HEK293T (cell line): ENCODE data around the gene CNKSR1.
A peak's percentile ranks its signal among the peaks of the same experiment; 100 is the strongest.

Experiments used
- CTCF ChIA-PET: fragments of 350-600 bp; formaldehyde crosslinking; extraction: SDS; loops from one replicate; lab custom pipeline; 2021; ENCODE audit warnings: antibody characterized with exemption, inconsistent platforms; lab: Yijun Ruan, JAX
- POLR2A ChIA-PET: fragments of 350-600 bp; formaldehyde crosslinking; extraction: SDS; loops from one replicate; lab custom pipeline; 2020; ENCODE audit warnings: antibody characterized with exemption, inconsistent platforms; lab: Yijun Ruan, JAX
- DNase-seq: peaks from one replicate; pipeline ENCODE4 v3.0.0; 2012; ENCODE audit warnings: mixed read lengths; ENCODE audit errors: extremely low spot score
- ARNT ChIP-seq: fragments of 450-650 bp; IDR thresholded peaks from 2 replicates; pipeline ENCODE4 v1.6.1; 2017; ENCODE audit warnings: mild to moderate bottlenecking
- BHLHE40 ChIP-seq: fragments of 450-650 bp; IDR thresholded peaks from 2 replicates; pipeline ENCODE4 v1.6.1; 2016; ENCODE audit warnings: mild to moderate bottlenecking, moderate library complexity, borderline replicate concordance
- CTBP1 ChIP-seq: fragments of 450-650 bp; IDR thresholded peaks from 2 replicates; pipeline ENCODE4 v1.6.1; 2016; ENCODE audit warnings: borderline replicate concordance
- ELF4 ChIP-seq: fragments of 450-650 bp; IDR thresholded peaks from 2 replicates; pipeline ENCODE4 v1.6.1; 2017; ENCODE audit warnings: antibody characterized with exemption
- FOXA1 ChIP-seq: fragments of 450-650 bp; IDR thresholded peaks from 2 replicates; pipeline ENCODE4 v1.6.1; 2016; ENCODE audit warnings: mild to moderate bottlenecking
- FOXK2 ChIP-seq: fragments of 450-650 bp; IDR thresholded peaks from 2 replicates; pipeline ENCODE4 v1.6.1; 2016; ENCODE audit warnings: mild to moderate bottlenecking
- FOXM1 ChIP-seq: fragments of 450-650 bp; IDR thresholded peaks from 2 replicates; pipeline ENCODE4 v1.6.1; 2017; ENCODE audit warnings: mild to moderate bottlenecking, borderline replicate concordance
- HDGF ChIP-seq: fragments of 450-650 bp; IDR thresholded peaks from 2 replicates; pipeline ENCODE4 v1.6.1; 2017; ENCODE audit warnings: antibody characterized with exemption, borderline replicate concordance
- L3MBTL2 ChIP-seq: fragments of 450-650 bp; conservative IDR thresholded peaks from 2 replicates; pipeline ENCODE4 v1.6.1; 2016; ENCODE audit warnings: mild to moderate bottlenecking
- LEF1 ChIP-seq: fragments of 450-650 bp; IDR thresholded peaks from 2 replicates; pipeline ENCODE4 v1.6.1; 2017; ENCODE audit warnings: mild to moderate bottlenecking, borderline replicate concordance
- NFRKB ChIP-seq: fragments of 450-650 bp; IDR thresholded peaks from 2 replicates; pipeline ENCODE4 v1.6.1; 2016; ENCODE audit warnings: mild to moderate bottlenecking, moderate library complexity
- SP1 ChIP-seq: fragments of 450-650 bp; IDR thresholded peaks from 2 replicates; pipeline ENCODE4 v1.6.1; 2017
- SUZ12 ChIP-seq: fragments of 450-650 bp; IDR thresholded peaks from 2 replicates; pipeline ENCODE4 v1.6.1; 2016; ENCODE audit warnings: mild to moderate bottlenecking
- TARDBP ChIP-seq: fragments of 450-650 bp; IDR thresholded peaks from 2 replicates; pipeline ENCODE4 v1.6.1; 2016
- ZNF384 ChIP-seq: fragments of 450-650 bp; IDR thresholded peaks from 2 replicates; pipeline ENCODE4 v1.6.1; 2016
- TF ChIP-seq, protein P1 (sequence below): fragments of 450-650 bp; IDR thresholded peaks from 2 replicates; pipeline ENCODE4 v1.6.1; 2016

The CNKSR1 gene

DNA sequence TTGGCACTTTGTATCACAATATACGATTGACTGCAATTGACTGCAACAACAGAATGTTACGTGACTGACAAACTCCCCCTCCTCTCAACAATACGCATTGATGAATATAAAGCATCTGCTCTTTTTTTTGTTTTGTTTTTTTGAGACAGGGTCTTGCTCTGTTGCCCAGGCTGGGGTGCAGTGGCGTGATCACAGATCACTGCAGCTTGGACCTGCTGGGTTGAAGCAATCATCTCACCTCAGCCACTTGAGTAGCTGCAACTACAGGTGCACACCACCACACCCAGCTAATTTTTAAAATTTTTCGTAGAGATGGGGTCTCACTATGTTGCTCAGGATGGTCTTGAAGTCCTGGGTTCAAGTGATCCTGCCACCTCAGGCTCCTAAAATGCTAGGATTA, 35.4 kb downstream of the CNKSR1 start:
- ChIA-PET POLR2A (interaction anchor here (1.3 kb wide), 1 partner anchor 43 kb away, joined by 4 read pairs; the partner anchor contains the start of gene ZNF593), CTCF (interaction anchor here (1.0 to 2.7 kb wide), 2 partner anchors 9 to 21 kb away, joined by 3 to 12 read pairs; partner anchors contain the start of gene CEP85)
- TF ChIP-seq SP1 (no peak), SUZ12 (no peak), ZNF384 (no peak), ELF4 (no peak), BHLHE40 (no peak), FOXA1 (no peak), L3MBTL2 (no peak), HDGF (no peak), TARDBP (no peak)
- TF ChIP-seq, protein P1, sequence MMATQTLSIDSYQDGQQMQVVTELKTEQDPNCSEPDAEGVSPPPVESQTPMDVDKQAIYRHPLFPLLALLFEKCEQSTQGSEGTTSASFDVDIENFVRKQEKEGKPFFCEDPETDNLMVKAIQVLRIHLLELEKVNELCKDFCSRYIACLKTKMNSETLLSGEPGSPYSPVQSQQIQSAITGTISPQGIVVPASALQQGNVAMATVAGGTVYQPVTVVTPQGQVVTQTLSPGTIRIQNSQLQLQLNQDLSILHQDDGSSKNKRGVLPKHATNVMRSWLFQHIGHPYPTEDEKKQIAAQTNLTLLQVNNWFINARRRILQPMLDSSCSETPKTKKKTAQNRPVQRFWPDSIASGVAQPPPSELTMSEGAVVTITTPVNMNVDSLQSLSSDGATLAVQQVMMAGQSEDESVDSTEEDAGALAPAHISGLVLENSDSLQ = no peak

DNA sequence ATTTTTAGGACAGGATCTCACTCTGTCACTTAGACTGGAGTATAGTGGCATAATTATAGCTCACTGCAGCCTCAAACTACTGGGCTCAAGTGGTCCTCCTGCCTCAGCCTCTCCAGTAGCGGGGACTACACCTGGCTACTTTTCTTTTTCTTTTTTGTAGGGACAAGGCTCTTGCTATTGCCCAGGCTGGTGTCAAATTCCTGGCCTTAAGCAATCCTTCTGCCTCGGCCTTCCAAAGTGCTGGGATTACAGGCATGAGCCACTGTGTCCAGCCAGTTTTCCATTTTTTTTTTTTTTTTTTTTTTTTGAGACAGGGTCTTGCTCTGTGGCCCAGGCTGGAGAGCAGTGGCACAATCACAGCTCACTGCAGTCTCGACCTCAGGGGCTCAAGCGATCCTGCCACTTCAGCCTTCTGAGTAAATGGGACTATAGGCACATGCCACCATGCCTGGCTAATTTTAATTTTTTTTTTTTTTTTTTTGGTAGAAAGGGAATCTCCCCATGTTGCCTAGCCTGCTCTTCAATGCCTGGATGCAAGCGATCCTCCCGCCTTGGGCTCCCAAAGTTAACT, 36.1 kb downstream of the CNKSR1 start:
- DNase-seq = no peak
- ChIA-PET CTCF (interaction anchor here (1.0 kb wide), 1 partner anchor 10 kb away, joined by 3 read pairs; no protein-coding TSS in a partner anchor), POLR2A (no interaction called here)
- TF ChIP-seq ZNF384 = peak; percentile 50
- TF ChIP-seq, protein P1 = no peak
- TF ChIP-seq SUZ12 = no peak
- TF ChIP-seq LEF1 = no peak
- no peak for TF ChIP-seq HDGF

More for the DNA sequence above, 35.4 kb downstream of the CNKSR1 start:
- no peak for DNase-seq

DNA sequence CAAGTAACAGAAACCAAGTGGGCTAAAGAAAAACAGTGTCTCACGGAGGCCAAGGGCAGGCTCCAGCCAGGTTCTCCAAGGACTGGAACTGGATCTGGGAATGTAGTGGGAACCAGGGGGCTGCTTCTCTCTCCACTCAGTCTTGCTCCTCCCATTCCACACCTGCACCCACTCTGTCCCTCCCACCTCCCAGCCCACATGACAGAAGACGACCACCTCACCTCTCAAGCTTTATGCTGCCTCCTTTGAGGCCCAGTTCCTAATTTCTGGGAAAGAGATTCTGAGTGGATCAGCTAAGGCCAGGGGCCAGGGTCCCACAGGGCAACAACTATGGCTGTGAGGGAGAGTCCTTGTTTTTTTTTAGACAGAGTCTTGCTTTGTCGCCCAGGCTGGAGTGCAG, 38.0 kb downstream of the CNKSR1 start:
- POLR2A ChIA-PET = no interaction called here
- DNase-seq = no peak
- CTCF ChIA-PET = interaction anchor here (0.7 kb wide), 1 partner anchor 227 kb away, joined by 3 read pairs; no protein-coding TSS in a partner anchor
- TF ChIP-seq FOXK2 (no peak), SUZ12 (no peak), CTBP1 (no peak), HDGF (no peak), BHLHE40 (no peak), L3MBTL2 (no peak), TARDBP (no peak), ARNT (no peak), LEF1 (no peak), ZNF384 (no peak), ELF4 (no peak), NFRKB (no peak), SP1 (no peak)

DNA sequence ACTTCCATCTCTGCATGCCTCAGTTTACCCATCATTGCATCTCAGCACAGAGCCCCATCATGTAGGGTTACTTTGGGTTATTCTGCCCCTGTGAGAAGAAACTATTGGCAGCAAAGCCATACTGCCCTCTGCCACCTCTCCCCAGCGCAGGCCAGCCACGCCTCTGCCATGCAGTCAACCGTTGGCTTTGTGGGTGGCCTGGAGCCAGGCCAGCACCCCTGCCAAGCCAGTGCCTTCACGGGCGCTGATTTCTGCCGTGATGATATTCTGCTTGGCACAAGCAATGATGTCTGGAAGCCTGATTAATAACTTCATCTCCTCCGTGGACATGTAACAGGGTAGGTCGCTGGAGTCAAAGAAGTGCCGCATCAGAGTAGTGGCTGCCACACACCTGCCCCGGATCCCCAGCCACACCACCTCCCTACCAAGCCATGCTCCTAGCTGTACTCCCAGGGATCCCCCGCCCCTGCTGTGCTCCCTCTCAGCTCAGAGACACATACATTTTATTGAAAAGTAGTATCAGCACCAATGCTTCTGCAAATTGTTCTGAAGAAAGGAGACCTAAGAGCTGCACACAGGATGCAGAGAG, 41.7 kb downstream of the CNKSR1 start:
- DNase-seq = no peak
- no peak for TF ChIP-seq SUZ12
- no peak for TF ChIP-seq TARDBP
- no peak for TF ChIP-seq HDGF
- no peak for TF ChIP-seq CTBP1
- TF ChIP-seq FOXA1 = no peak
- ChIA-PET CTCF (interaction anchor here (2.7 kb wide), 1 partner anchor 15 kb away, joined by 15 read pairs; the partner anchor contains the start of gene CEP85), POLR2A (no interaction called here)

DNA sequence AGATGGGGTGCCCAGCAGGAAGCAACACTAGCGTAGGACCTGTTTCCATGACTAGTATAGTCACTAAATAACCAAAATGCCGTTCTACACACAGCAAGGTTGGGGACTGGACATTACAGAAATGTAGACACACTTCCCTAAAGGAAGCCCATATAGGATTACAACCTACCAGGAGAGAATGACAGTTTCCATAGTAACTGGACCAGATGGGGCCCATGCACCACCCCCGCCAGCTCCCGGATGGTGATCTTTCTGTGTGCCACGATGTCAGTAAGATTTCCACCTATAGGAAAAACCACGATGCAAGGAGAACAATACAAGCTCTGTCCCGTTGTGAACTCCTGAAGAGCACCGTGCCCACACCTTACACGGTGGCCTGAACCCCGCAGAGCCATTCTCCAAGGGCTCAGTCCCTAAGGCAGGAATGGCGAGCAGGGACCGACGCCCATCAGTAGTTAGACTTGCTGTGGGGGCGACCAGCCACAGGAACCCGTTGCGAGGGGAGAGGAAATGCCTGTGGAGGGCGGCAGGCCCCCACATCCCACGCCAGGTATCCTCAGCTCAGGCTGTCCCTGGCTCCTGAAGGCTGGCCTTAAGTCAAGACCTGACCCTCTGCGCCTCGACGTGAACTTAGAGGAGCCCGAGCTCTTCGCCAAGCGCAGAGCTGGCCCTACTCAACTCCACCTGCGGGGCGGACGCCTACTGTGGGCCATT, 43.1 kb downstream of the CNKSR1 start:
- POLR2A ChIA-PET = interaction anchor here (0.9 to 1.8 kb wide), 2 partner anchors 13 to 15 kb away, joined by 3 to 6 read pairs; partner anchors contain the start of gene CEP85
- no peak for TF ChIP-seq FOXK2
- CTCF ChIA-PET = interaction anchor here (1.1 to 2.7 kb wide), 2 partner anchors 14 to 184 kb away, joined by 3 to 15 read pairs; partner anchors contain the start of gene CEP85
- DNase-seq = no peak

DNA sequence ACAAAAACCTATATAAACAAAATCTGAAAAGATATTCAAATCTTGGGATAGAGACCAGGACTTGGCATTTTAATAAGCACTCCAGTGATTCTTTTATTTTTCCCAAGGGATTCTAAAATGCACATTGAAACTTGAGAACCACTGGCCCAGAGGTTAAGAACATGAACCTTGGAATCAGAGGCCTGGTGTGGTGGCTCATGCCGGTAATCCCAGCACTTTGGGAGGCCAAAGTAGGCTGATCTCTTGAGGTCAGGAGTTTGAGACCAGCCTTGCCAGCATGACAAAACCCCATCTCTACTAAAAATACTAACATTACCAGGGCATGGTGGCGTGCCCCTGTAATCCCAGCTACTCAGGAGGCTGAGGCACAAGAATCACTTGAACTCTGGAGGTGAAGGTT, 43.8 kb downstream of the CNKSR1 start:
- TF ChIP-seq HDGF (no peak), ZNF384 (no peak), ARNT (no peak), FOXM1 (no peak), L3MBTL2 (no peak), ELF4 (no peak), TARDBP (no peak), LEF1 (no peak), NFRKB (no peak)
- TF ChIP-seq, protein P1 = no peak
- DNase-seq = no peak
- CTCF ChIA-PET = interaction anchor here (2.7 kb wide), 1 partner anchor 13 kb away, joined by 15 read pairs; the partner anchor contains the start of gene CEP85
- POLR2A ChIA-PET = interaction anchor here (0.9 to 1.8 kb wide), 2 partner anchors 13 to 14 kb away, joined by 3 to 6 read pairs; partner anchors contain the start of gene CEP85
